ENCODE data around the gene PPIF.

The PPIF gene

GRCh38 chr10:79319115-79319771, 28.0 kb upstream of the PPIF start:
- CTCF ChIA-PET: interaction anchor here (1.0 to 1.6 kb wide), 2 partner anchors 25 to 29 kb away, joined by 3 to 4 read pairs; no protein-coding TSS in a partner anchor
- TF ChIP-seq, protein P1, sequence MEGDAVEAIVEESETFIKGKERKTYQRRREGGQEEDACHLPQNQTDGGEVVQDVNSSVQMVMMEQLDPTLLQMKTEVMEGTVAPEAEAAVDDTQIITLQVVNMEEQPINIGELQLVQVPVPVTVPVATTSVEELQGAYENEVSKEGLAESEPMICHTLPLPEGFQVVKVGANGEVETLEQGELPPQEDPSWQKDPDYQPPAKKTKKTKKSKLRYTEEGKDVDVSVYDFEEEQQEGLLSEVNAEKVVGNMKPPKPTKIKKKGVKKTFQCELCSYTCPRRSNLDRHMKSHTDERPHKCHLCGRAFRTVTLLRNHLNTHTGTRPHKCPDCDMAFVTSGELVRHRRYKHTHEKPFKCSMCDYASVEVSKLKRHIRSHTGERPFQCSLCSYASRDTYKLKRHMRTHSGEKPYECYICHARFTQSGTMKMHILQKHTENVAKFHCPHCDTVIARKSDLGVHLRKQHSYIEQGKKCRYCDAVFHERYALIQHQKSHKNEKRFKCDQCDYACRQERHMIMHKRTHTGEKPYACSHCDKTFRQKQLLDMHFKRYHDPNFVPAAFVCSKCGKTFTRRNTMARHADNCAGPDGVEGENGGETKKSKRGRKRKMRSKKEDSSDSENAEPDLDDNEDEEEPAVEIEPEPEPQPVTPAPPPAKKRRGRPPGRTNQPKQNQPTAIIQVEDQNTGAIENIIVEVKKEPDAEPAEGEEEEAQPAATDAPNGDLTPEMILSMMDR (IDR thresholded peaks at IDR 0.05; ENCODE audit: control extremely low read depth, extremely low read depth, low read depth, missing control alignments): no peak
- POLR2A ChIA-PET: no interaction called here
- DNase-seq (ENCODE audit: extremely low spot score): no peak

- DNase-seq (ENCODE audit: extremely low spot score): no peak
- TF ChIP-seq, protein P1 (IDR thresholded peaks at IDR 0.05; ENCODE audit: control extremely low read depth, extremely low read depth, low read depth, missing control alignments): no peak
- POLR2A ChIA-PET: no interaction called here
- CTCF ChIA-PET: interaction anchor here (1.3 kb wide), 1 partner anchor 26 kb away, joined by 4 read pairs; no protein-coding TSS in a partner anchor
These were observed 27.0 kb upstream of the PPIF start for GRCh38 chr10:79320316-79320715.

GRCh38 chr10:79320820-79321493, 26.3 kb upstream of the PPIF start:
- POLR2A ChIA-PET: no interaction called here

DNA sequence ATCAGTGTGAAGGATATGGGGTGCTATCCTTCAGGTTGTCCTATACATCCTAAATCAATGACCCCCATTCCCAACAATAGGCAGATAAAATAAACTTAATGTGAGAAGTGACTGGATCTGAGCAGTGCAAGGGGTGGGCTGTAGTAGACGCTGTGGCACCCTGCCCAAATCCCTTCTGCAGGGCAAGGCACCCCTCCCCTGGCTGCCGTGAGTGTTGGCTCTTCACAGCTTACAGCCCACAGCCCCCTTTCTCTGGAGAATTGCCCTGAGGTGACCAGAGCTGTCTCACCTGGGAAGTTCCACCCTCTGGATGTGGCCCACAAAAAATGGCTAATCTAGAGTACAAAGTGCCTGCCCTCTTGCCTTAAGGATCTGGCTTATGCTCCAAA, 25.8 kb upstream of the PPIF start:
- POLR2A ChIA-PET: no interaction called here
- CTCF ChIA-PET: interaction anchor here (1.0 to 3.4 kb wide), 5 partner anchors 19 to 37 kb away, joined by 3 to 24 read pairs (median 3); no protein-coding TSS in a partner anchor
- TF ChIP-seq, protein P1 (IDR thresholded peaks at IDR 0.05; ENCODE audit: control extremely low read depth, extremely low read depth, low read depth, missing control alignments): no peak
- DNase-seq (ENCODE audit: extremely low spot score): no peak

More at GRCh38 chr10:79320820-79321493, 26.3 kb upstream of the PPIF start:
- CTCF ChIA-PET: interaction anchor here (1.1 to 3.4 kb wide), 3 partner anchors 24 to 28 kb away, joined by 4 to 24 read pairs (median 6); no protein-coding TSS in a partner anchor
- TF ChIP-seq, protein P1 (IDR thresholded peaks at IDR 0.05; ENCODE audit: control extremely low read depth, extremely low read depth, low read depth, missing control alignments): no peak
- no peak for DNase-seq (ENCODE audit: extremely low spot score)

- TF ChIP-seq, protein P1 (IDR thresholded peaks at IDR 0.05; ENCODE audit: control extremely low read depth, extremely low read depth, low read depth, missing control alignments): no peak
- ChIA-PET POLR2A (interaction anchor here (1.0 kb wide), 1 partner anchor 76 kb away, joined by 3 read pairs; no protein-coding TSS in a partner anchor), CTCF (interaction anchor here (1.0 to 3.4 kb wide), 5 partner anchors 18 to 37 kb away, joined by 3 to 24 read pairs (median 3); no protein-coding TSS in a partner anchor)
- DNase-seq (ENCODE audit: extremely low spot score): no peak
These were observed 25.3 kb upstream of the PPIF start for GRCh38 chr10:79321951-79322350.

Measured in GM10248 (cell line).